Kidney capillary endothelial cell (primary cell): ENCODE data around the gene KCNJ3.

Source experiments
- DNase-seq: peaks from one replicate; pipeline ENCODE4 v3.0.0-alpha.2; 2018; ENCODE audit warnings: low spot score

The KCNJ3 gene

DNA sequence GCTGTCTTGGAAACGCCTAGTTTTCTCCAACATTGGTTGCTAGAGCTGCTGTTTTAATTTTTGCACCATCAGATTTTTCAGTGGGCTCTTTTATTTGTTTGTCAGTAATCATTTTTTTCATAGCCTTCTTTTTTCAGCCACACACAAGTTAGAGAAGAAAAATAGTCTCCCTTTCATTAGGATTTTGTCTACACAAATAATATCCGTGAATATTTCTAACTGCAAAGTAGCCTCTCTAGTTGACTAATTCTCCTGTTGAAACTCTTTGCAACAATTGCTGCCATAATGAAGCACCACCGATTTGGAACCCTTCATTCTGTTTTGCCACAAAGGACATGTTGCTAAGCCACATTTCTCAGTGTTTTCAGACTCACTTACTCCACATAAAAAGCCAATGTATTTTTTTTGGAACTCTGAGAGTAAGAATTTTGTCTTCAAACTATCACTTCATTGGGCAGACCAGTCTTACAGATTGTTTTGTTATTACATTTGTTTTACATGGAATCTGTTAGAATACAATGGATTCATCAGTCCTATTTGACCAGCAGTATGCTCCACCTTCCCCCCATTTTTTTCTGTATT is 9.6 kb downstream of the KCNJ3 start:
- no peak for DNase-seq

DNA sequence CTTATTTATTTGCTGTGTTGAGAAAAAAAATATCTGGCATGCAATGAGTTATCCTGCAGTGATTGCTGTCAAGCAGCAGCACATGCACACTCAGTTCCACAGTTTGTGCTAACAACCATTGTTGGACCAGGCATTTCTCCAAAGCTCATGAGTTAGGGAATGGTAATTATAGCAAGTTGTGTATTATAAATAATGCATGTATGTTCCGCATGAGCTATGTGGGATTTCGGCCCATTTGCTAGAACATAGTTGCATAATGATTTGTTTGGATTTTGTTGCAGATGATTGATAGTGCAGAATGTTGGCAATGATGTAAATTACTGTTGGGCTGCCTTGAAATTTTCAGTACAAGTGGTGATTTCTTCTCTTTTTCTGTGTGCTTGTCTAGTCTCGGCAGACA is 10.7 kb downstream of the KCNJ3 start:
- DNase-seq = no peak

DNA sequence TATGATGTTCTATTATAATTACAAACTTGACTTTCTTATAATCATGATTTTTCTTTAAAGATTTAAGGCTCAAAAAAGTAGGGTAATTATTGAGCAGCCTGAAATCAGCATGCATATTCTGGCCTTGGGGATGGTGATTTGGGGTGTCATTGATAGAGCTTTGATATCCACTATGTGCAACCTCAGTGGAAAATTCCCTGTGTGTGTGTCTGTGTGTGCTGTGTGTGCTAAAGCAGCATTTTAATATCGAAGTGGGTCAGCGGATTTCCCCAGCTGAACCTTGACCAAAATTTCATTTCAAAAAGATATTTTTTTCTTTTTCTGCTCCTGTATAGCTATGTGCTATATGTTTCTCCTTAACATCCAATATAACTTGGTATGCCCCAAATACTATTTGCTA is 11.6 kb downstream of the KCNJ3 start:
- no peak for DNase-seq

DNA sequence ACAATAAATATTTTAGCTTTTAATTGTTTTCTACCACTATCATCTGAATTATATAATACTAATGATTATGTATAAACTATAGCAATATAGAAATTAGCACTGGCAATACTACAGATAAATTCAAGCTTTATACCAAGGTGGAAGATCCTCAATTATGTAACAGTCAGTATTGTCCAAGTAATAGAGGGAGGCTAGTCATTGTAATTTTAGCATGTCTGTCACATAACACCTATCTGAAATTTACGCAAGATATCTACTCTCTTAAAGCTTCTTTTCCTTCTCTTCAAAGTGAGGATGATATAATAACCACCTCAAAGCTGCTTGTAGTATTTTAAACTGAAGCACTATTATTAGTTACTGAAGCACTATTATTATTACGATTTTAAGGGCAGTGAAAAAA is 12.2 kb downstream of the KCNJ3 start:
- no peak for DNase-seq

DNA sequence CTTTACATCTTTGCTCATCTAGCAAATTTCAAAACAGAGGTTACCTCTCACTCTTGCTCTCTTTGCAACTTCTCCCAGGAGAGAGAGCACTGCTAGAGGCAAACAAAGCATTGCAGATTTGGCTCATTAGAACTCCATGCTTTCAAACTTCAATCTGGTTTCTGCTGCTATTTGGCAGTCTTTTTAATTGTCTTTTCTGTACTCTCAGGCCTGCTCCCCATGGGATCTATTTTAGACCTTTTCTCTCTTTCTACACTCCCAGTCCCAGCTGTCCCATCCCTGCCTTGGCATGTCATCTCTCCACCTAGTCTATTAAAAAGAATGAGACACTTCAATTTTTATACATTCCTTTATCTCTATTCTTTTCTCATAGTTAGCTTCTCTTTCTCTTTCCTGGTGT is 15.2 kb downstream of the KCNJ3 start:
- no peak for DNase-seq

DNA sequence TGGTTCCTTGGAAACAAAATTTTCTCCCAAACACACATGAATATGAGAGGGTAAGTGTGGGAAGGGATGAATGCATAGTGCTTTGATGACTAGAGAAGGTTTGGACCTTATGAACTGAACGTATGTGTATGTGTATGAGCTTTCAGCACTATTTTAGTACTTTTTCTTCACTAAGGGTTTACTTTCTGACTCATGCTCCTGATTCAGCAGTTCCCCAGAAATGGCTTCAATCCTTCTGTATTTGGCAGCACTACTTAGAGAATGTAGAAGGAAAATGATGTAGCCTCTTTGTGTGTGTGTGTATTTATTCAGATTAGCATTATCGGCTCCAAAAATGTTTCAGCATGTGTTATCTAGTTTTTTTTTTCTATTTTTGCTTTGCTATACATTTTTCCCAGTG is 22.2 kb downstream of the KCNJ3 start:
- no peak for DNase-seq

DNA sequence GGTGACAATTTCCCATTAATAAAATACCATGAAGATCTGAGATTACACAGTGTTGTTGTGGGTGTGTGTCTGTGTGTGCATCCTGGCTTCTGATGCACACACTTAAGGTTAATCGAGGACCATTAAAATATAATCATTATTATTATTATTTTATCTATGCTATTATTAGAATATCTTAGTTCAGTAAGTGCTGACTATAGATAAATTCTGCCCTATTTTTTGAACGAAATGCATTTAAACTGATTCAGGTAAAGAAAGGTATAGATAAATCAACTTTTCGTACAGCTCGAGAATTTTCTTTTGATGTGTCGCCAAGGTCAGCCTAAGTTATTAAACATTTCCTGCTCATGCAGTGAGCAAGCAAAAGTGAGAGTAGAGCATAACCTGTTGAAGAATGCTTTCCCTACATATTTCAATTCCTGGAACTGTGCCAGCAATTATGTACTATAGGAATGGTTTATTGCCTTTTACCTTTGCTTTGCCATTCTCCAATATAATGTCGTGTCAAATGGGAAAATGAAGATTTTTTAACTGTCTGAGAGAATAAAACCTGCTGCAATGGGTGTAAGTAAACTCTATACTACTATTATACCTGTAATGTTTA is 25.8 kb downstream of the KCNJ3 start:
- peak; percentile 8 for DNase-seq

DNA sequence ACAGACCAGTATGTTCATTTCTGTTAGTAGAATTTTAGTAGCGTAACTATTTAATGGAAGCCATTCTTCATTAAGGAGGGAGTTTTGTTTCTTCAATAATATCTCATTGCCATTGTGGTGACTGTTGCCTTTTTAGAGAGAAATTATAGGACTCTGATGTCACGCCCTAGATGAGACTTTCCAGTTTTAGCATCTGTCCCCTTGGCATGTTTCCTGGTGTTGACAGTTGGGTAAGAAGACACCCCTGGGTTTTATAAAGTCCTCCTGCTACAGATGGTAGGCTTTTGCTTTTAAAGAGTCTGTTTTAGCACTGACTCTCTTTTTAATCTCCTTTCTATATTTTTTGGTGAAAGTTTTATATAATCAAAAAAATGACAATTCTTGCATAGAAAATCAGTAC is 41.9 kb downstream of the KCNJ3 start:
- DNase-seq = no peak

DNA sequence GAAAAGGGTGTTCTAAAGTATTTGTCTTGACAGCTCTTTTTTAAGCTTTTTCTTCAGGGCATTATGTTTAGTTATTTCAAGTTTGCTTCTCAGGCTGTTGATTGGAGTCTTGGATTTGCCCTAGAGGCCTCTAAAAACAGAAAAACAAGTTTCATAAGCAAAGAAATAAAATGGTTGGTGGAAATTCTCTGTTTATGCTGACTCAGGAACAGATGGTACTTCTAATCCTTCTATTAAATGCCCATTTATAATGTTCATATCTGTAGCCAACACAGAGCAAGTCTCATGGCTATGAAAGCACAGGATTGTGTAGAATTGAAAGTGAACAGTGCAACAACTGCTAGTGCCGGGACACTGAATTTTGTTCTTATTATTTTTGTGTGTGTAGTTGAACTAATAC is 60.4 kb downstream of the KCNJ3 start:
- DNase-seq = no peak

DNA sequence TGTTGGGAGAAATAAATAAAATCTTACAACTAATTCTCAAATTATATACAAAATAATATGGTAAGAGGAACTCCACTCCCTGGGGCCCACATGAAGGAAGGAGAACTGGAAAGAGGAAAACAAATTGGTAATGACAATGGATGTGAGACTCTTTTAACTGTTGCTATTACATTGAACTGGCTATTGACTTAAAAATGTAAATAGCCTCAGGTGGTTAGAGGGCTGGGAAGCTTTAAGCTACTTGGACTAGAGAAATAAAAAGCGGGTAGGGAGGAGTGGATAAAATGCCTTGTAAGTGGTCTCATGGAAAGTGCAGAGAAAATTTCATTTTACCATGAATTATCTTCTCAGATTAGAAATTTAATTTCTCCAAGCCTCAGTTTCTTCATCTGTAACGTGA is 64.1 kb downstream of the KCNJ3 start:
- DNase-seq = no peak

DNA sequence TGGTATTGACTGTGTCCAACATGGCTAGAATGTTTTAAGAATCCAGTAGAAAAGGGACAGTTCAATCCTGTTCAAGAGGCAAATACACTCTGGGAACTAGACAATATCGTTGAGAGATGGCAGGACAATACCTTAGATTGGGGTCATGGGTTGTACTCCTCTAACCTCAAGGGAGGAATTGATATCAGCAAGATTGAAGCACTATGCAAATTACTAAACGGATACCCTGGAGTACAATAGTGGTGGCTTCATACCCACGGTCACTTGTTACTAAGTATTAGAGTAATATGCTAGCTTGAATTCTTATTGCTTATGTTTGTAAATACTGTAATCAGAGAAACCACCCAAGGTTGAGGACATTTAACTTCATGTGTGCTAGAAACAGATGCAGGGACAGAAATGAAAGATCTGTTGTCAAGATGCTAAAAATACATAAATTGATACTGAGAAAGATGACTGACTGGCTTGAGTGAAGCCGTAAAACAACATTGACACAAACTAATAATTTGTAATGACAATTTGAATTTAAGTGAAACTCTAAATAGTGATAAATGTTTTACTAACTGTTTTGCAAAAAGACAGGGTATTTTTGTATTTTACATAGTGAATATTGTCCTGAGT is 73.3 kb downstream of the KCNJ3 start:
- no peak for DNase-seq

DNA sequence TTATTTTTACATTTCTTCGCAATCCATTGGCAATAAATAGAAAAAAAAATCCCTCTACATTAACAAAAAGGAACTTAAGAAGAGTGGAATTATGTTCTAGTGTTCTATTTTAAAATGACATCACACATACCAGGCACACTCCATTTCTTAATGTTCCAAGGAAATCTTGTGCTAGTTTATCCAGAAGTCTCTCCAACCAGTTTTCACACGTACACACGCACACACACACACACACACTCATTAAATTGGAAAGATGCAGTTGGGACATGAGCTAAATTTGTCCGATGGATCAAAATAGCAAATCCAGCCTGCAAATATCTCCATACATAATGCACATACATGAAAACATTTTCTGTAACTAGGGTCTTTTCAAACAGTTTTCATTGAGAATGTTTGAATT is 78.3 kb downstream of the KCNJ3 start:
- no peak for DNase-seq

DNA sequence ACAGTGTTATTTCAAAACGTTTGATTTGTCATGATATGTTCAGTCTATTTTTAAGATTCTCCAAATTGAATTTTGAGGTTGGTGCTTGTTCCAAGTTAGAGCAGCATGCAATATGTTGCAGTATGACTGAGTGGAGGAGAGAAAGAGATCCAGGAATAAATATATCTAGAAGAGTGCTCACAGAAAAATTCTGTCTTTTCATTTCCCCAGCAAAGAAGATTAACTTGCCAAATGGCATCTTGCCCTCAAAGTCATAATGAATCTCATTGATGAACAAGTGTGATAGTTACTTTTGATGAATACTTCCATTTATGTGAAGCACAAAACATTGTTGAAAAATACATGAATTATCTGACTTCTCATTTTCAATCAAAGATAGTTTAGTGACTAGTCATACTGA is 95.9 kb downstream of the KCNJ3 start:
- no peak for DNase-seq

DNA sequence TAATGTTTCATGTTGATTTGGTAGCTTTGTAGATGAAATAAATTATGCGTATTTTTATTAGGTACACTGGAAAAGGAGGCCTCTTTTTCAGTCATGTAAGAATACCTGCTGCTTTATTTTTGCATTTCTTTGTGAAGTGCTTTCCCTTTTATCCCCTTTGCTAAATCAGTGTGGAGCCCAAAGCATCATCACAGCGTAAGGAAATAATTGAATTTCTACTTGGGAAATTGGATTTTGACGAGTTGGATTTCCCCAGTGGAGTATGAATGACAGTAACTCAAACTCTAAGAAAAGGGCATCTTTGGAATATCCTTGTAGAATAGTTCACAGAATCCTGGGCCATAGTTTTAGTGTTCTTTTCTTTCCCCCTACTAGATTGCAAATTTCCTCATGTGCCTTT is 97.2 kb downstream of the KCNJ3 start:
- no peak for DNase-seq

DNA sequence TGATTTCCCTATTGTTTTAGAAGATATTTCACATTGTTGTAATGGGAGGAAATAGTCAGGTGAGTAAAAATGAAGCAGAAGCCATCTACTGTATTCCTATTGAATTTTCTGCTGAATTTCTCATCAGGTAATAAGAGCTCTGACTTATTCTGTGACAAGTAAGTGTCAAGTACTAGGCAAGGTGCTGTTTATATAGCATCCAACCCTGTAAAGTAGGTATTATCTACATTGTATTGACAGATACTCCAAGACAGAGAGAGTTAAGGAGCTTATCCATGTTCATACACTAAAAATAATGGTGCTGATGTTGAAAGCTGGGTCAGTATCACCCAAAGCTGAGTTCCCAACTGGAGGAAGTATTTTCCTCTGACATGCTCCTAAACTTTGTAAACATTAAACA is 106.0 kb downstream of the KCNJ3 start:
- no peak for DNase-seq

DNA sequence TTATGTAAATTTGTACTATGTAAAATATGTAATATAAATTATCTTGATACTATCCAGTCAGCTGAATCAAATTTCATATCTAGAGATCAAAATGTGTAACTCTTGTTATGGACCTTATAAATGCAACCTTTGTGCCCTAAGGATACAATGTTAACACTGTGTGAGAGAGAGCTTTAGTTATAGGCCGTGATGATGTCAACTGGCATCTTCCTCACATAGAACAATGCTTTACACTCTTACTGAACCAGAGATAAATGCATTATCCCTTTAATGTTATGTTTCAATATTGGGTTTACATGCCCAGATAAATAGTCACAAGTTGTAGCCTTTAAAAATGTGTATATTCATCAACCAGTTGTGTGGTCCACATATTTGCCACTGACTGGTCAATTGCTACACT is 115.1 kb downstream of the KCNJ3 start:
- no peak for DNase-seq

DNA sequence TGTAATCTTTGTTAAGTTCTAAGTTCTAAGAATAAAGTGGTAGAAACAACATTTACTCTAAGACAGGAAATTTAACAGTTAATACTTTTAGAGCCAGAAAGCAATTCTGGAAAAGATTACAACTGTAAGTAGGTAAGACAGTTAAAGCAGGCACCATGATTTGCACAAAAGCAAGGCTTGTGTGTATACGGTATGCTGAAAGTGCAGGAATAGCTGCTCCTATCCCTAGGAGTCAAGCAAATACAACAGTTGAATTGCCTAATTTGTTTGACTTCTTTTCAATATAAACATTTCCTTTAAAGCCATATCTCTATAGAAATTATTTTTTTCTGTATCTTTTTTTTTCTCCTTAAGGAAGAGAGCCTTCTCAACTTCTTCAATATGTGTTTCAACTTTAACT is 116.4 kb downstream of the KCNJ3 start:
- no peak for DNase-seq

DNA sequence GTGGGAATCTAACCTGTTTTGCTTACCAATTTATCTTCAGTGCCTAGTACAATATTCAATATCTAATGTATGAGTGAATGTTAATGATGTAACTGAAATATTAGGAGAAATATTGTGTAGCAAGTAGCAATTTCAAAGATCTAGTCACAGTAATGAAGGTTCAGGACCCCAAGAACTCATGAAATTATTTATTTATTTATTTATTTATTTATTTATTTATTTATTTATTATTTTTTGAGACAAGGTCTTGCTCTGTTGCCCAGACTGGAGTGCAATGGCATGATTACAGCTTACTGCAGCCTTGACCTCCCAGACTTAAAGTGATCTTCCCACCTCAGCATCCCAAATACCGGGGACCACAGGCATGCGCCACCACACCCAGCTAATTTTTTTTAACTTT is 126.9 kb downstream of the KCNJ3 start:
- DNase-seq = no peak

DNA sequence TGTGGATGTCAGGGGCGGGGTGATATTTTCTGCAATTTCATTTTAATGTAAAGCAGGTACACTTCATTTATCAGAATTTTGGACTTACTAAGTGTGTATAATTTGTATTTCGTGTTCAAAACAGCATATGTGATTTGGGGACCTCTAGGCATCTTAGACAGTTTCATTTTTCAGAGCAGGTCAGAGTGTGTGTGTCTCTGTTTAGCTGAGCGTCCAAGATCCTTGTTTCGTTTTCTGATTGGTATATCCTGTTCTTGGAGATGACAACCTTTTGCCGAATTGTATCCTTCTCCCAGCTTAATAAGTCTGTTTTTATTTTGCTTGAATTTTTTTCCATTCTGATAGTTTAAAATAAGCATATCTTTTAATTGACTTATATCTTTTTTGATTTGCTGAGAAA is 128.3 kb downstream of the KCNJ3 start:
- DNase-seq = no peak

DNA sequence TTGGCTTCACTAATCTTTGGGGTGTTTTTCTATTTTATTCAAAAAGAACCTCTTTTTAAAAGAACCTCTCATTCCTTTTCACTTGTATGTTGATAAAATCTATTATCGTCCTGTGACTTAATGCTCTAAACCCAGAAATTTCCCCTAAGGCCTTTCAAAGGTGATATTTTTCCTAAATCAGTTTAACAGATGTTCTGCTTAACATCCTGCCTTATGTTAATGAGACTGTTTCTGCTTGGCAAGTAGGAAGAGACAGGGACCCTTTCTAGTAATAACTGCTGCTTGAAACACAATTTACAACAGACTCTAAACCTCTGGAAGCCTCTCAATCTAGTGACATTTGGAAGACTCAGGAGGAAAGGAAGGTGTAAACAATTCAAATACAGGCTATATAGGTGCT is 128.8 kb downstream of the KCNJ3 start:
- DNase-seq = no peak

DNA sequence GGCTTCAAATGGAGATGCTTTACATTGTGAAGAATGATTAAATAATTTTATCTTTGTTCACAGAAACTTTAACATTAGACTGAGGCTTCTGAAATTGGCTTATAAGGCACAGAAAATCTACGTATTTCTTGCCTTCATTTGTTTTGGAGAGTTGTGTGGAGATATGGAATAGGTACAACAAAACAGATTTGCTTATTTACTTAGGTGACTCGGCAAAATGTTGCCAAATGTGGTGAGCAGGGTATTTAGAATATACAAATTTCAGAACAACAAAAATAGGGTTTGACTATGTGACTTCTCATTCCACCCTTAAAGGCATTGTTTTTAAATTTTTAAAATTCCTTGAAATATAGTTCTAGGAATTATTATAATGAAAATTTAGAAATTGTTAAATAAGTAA is 134.2 kb downstream of the KCNJ3 start:
- DNase-seq = no peak

DNA sequence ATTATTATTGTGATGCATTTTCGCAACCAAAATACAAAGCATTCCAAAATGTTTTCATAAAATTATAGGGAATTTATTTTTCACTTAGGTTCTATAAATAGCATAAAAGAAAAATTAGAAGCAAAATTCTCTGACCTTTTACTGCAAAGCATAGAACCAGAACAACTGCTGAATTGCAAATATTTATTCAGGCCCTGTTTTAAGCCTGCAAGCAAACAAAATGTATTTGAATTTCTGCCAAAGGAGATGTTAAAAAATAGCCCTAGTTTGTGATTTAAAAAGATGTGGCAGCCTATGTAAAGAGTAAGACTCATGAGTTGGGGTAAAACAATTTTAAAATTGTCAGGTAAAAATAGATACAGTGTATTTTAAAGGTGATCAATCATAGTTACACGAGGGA is 138.1 kb downstream of the KCNJ3 start:
- no peak for DNase-seq

DNA sequence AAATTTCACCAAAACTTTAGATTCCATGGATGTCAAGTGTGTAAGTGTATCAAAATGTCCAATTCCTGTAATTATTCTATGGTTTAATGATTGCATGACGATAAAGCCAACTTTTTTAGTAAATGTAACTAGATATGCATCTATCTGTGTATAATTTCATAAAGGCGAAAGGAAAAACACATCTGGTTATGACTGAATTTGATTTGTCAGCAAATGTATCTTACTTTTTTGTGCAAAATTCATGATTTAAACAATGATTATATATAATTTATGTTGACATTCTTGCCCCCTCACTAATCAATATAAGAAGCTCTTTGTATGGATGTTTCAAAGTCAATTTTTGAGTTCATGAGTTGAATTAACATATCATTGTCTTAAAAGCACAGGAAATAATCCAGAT is 138.5 kb downstream of the KCNJ3 start:
- no peak for DNase-seq

DNA sequence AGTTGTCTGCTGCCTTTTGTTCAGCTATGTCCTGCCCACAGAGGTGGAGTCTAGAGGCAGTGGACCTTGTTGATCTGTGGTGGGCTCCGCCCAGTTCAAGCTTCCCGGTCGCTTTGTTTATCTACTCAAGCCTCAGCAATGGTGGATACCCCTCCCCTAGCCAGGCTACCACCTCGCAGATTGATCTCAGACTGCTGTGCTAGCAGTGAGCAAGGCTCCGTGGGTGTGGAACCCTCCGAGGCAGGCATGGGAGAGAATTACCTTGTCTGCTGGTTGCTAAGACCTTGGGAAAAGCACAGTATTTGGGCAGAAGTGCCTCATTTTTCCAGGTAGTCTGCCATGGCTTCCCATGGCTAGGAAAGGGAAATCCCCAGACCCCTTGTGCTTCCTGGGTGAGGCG is 146.0 kb downstream of the KCNJ3 start:
- DNase-seq = no peak
